Measurements from ENCODE around the gene RXRA.

The RXRA gene

GRCh38 chr9:134452728-134453127 is 126.5 kb downstream of the RXRA start:
- ATAC-seq (ENCODE audit: insufficient read depth, low read depth) (no peak), DNase-seq (no peak)
- Histone ChIP-seq H4K20me1 (ENCODE audit: insufficient read depth, low read length) (peaks cover 6% of the 10 kb centered on the region), H3K27ac (ENCODE audit: low read length) (no peak overlapping the region), H3K4me2 (ENCODE audit: insufficient read depth, low read length) (no peak overlapping the region), H3K79me2 (ENCODE audit: insufficient read depth, low read length) (no peaks in the 10 kb centered on the region), H3K36me3 (ENCODE audit: insufficient read depth, low read length) (no peaks in the 10 kb centered on the region), H3K4me3 (ENCODE audit: low read depth in 1 of 2, low read length in 2 of 2) (no peak overlapping the region), H3K9me3 (ENCODE audit: insufficient read depth, low read length, severe bottlenecking) (no peaks in the 10 kb centered on the region), H3K27me3 (ENCODE audit: insufficient read depth, low read length, poor library complexity) (no peaks in the 10 kb centered on the region), H3K4me1 (ENCODE audit: insufficient read depth, low read length) (peaks cover 6% of the 10 kb centered on the region), H3K9ac (ENCODE audit: low read depth, low read length) (no peak overlapping the region), H2AFZ (ENCODE audit: low read depth, low read length) (no peak overlapping the region)
- TF ChIP-seq CTCF (IDR thresholded peaks at IDR 0.05; ENCODE audit: borderline replicate concordance, extremely low read depth, low read length, poor library complexity, severe bottlenecking), result no peak
- TF ChIP-seq EZH2 (IDR thresholded peaks at IDR 0.05; ENCODE audit: borderline replicate concordance, low read depth, low read length, severe bottlenecking), result no peak

- Histone ChIP-seq H3K27ac (ENCODE audit: low read length) (no peak overlapping the region), H4K20me1 (ENCODE audit: insufficient read depth, low read length) (peaks cover 6% of the 10 kb centered on the region), H2AFZ (ENCODE audit: low read depth, low read length) (no peak overlapping the region), H3K79me2 (ENCODE audit: insufficient read depth, low read length) (no peaks in the 10 kb centered on the region), H3K9me3 (ENCODE audit: insufficient read depth, low read length, severe bottlenecking) (no peaks in the 10 kb centered on the region), H3K27me3 (ENCODE audit: insufficient read depth, low read length, poor library complexity) (no peaks in the 10 kb centered on the region), H3K4me1 (ENCODE audit: insufficient read depth, low read length) (peaks cover 6% of the 10 kb centered on the region), H3K4me2 (ENCODE audit: insufficient read depth, low read length) (no peak overlapping the region), H3K9ac (ENCODE audit: low read depth, low read length) (no peak overlapping the region), H3K4me3 (ENCODE audit: low read depth in 1 of 2, low read length in 2 of 2) (no peak overlapping the region), H3K36me3 (ENCODE audit: insufficient read depth, low read length) (no peaks in the 10 kb centered on the region)
- TF ChIP-seq EZH2 (IDR thresholded peaks at IDR 0.05; ENCODE audit: borderline replicate concordance, low read depth, low read length, severe bottlenecking) (no peak), CTCF (IDR thresholded peaks at IDR 0.05; ENCODE audit: borderline replicate concordance, extremely low read depth, low read length, poor library complexity, severe bottlenecking) (no peak)
- ATAC-seq (ENCODE audit: insufficient read depth, low read depth), result no peak
- no peak for DNase-seq
Measured at GRCh38 chr9:134453776-134454475, 127.7 kb downstream of the RXRA start.

- no peak overlapping the region for H3K27ac ChIP-seq (ENCODE audit: low read length)
- no peaks in the 10 kb centered on the region for H3K36me3 ChIP-seq (ENCODE audit: insufficient read depth, low read length)
- H3K9ac ChIP-seq (ENCODE audit: low read depth, low read length), result no peak overlapping the region
- H3K9me3 ChIP-seq (ENCODE audit: insufficient read depth, low read length, severe bottlenecking), result no peaks in the 10 kb centered on the region
- H2AFZ ChIP-seq (ENCODE audit: low read depth, low read length), result no peak overlapping the region
- H4K20me1 ChIP-seq (ENCODE audit: insufficient read depth, low read length), result peaks cover 6% of the 10 kb centered on the region
- H3K79me2 ChIP-seq (ENCODE audit: insufficient read depth, low read length), result no peaks in the 10 kb centered on the region
- H3K4me1 ChIP-seq (ENCODE audit: insufficient read depth, low read length), result peaks cover 6% of the 10 kb centered on the region
- no peak overlapping the region for H3K4me2 ChIP-seq (ENCODE audit: insufficient read depth, low read length)
- ATAC-seq (ENCODE audit: insufficient read depth, low read depth) (no peak), DNase-seq (no peak)
- no peak overlapping the region for H3K4me3 ChIP-seq (ENCODE audit: low read depth in 1 of 2, low read length in 2 of 2)
- TF ChIP-seq EZH2 (IDR thresholded peaks at IDR 0.05; ENCODE audit: borderline replicate concordance, low read depth, low read length, severe bottlenecking) (no peak), CTCF (IDR thresholded peaks at IDR 0.05; ENCODE audit: borderline replicate concordance, extremely low read depth, low read length, poor library complexity, severe bottlenecking) (no peak)
- no peaks in the 10 kb centered on the region for H3K27me3 ChIP-seq (ENCODE audit: insufficient read depth, low read length, poor library complexity)
Measured at GRCh38 chr9:134454476-134454857, 128.2 kb downstream of the RXRA start.
